K562 (cell line): ENCODE data around the gene COL9A3.

Experiments used
- BMI1 ChIP-seq: fragments of 150-350 bp; IDR thresholded peaks from 2 replicates; pipeline ENCODE4 v1.6.1; 2014; ENCODE audit warnings: low read length
- IRF1 ChIP-seq: sonication (generic); formaldehyde crosslinking; IDR thresholded peaks from 2 replicates; pipeline ENCODE4 v1.8.0; 2022; ENCODE audit warnings: missing genetic modification reagents, mild to moderate bottlenecking, borderline replicate concordance
- RAD21 ChIP-seq, 2 experiments: fragments of 250-450 bp in 1 of 2; fragments of 450-650 bp in 1 of 2; sonication (Bioruptor Pico) in 1 of 2; formaldehyde crosslinking in 1 of 2; IDR thresholded peaks in 1 of 2; conservative IDR thresholded peaks in 1 of 2; 2 replicates each; pipeline versions ENCODE4 v1.4.0 to v1.8.0; 2020 to 2022; ENCODE audit warnings: mild to moderate bottlenecking in 2 of 2, moderate library complexity in 1 of 2
- ZNF197 ChIP-seq: fragments of 200-800 bp; sonication (Bioruptor generic); IDR thresholded peaks from 2 replicates; pipeline ENCODE4 v1.6.1; 2016; ENCODE audit warnings: low read depth, missing genetic modification characterization, missing compliant biosample characterization

GRCh38 chr20:62828511-62829230 is 11.8 kb downstream of the COL9A3 start:
- TF ChIP-seq RAD21 (CRISPR knock-in tag; conservative IDR thresholded peaks at IDR 0.05 in 1 of 2, IDR thresholded peaks at IDR 0.05 in 1 of 2) (no peak), IRF1 (no peak), ZNF197 (no peak), BMI1 (no peak)
